HFFc6 (cell line): Measurements from ENCODE around the gene NCOA3. TPM values are rescaled to one million over a fixed set of nuclear protein-coding genes. Genes with fewer than 3 reads are reported as not detected.

Experiments used
- DNase-seq: peaks from one replicate; pipeline ENCODE4 v3.0.0-alpha.2; 2018
- H3K27ac Mint-ChIP-seq: 2 replicates; pipeline ENCODE4 v1.8.0; 2020; ENCODE audit warnings: mild to moderate bottlenecking, mixed read lengths
- H3K27me3 Mint-ChIP-seq: 2 replicates; pipeline ENCODE4 v1.8.0; 2021; ENCODE audit warnings: mild to moderate bottlenecking, moderate library complexity, mixed read lengths; ENCODE audit not compliant: insufficient read depth
- H3K36me3 Mint-ChIP-seq: 2 replicates; pipeline ENCODE4 v1.8.0; 2021; ENCODE audit warnings: low read depth, mixed read lengths
- H3K4me1 Mint-ChIP-seq: 2 replicates; pipeline ENCODE4 v1.8.0; 2020; ENCODE audit warnings: low read depth, mixed read lengths
- H3K4me3 Mint-ChIP-seq: 2 replicates; pipeline ENCODE4 v1.8.0; 2020; ENCODE audit warnings: mild to moderate bottlenecking, moderate library complexity, mixed read lengths
- H3K9me3 Mint-ChIP-seq: 2 replicates; pipeline ENCODE4 v1.8.0; 2020; ENCODE audit warnings: mild to moderate bottlenecking, mixed read lengths
- CTCF ChIP-seq: fragments of 200-600 bp; sonication (generic); IDR thresholded peaks from 2 replicates; pipeline ENCODE4 v1.5.0; 2021; ENCODE audit warnings: antibody characterized with exemption, mild to moderate bottlenecking
- total RNA-seq, 6 experiments: library from RNA; stranded (reverse); fragmentation: NEBNext Ultra II Directional; extraction: Animal tissue kit (Norgen Biotek cat#: 25700); gene quantifications; 2 replicates in 1 of 6; 3 replicates in 5 of 6; pipeline ENCODE4 v1.2.3, GENCODE V29; 2021

Gene NCOA3
- total RNA-seq, 6 experiments from 2014 or later = 28.6 to 40.9 (median 32.7) TPM

DNA sequence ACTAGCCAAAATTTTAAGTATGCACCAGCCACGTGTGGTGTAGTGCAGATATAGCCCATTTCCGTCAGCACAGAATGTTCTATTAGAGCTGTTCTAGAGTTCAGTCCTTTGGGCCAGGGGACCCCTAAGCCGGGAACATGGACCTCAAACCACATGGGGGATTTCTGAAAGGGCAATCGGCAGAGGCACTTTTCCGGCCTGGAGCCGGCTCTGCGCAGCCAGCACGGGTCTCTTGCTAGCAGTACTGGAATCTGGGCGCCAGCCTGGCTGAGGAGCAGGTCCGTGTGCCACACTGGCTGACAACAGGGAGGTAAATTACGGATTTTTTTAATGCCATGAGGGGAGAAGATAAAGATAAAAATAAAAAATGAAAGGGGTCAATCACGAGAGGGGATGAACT lies 163.1 kb downstream of the NCOA3 start:
- H3K27ac Mint-ChIP-seq = no peak overlapping the region
- no peaks in the 10 kb centered on the region for H3K36me3 Mint-ChIP-seq
- no peak for DNase-seq
- no peaks in the 10 kb centered on the region for H3K9me3 Mint-ChIP-seq
- no peak overlapping the region; the same call in 1 of the 2 replicates for H3K4me3 Mint-ChIP-seq
- no peak for TF ChIP-seq CTCF
- H3K4me1 Mint-ChIP-seq = 0 out of 2 replicates have a peak, but pooled peaks cover 7% of the 10 kb centered on the region
- H3K27me3 Mint-ChIP-seq = peaks cover 10% of the 10 kb centered on the region

GRCh38 chr20:47665221-47665991 lies 163.7 kb downstream of the NCOA3 start:
- Mint-ChIP-seq H3K4me3 (no peak overlapping the region; the same call in 1 of the 2 replicates), H3K4me1 (0 out of 2 replicates have a peak, but pooled peaks cover 7% of the 10 kb centered on the region), H3K27ac (no peak overlapping the region), H3K36me3 (no peaks in the 10 kb centered on the region), H3K9me3 (no peaks in the 10 kb centered on the region), H3K27me3 (peaks cover 14% of the 10 kb centered on the region)
- no peak for TF ChIP-seq CTCF
- DNase-seq = no peak

- H3K4me3 Mint-ChIP-seq = no peak overlapping the region; the same call in 1 of the 2 replicates
- no peaks in the 10 kb centered on the region for H3K36me3 Mint-ChIP-seq
- no peaks in the 10 kb centered on the region for H3K9me3 Mint-ChIP-seq
- H3K4me1 Mint-ChIP-seq = 0 out of 2 replicates have a peak, but pooled peaks cover 7% of the 10 kb centered on the region
- no peak for TF ChIP-seq CTCF
- H3K27me3 Mint-ChIP-seq = peaks cover 17% of the 10 kb centered on the region
- no peak for DNase-seq
- no peak overlapping the region for H3K27ac Mint-ChIP-seq
Measured at GRCh38 chr20:47666304-47666703, 164.6 kb downstream of the NCOA3 start.

- Mint-ChIP-seq H3K27me3 (peaks cover 17% of the 10 kb centered on the region), H3K27ac (no peak overlapping the region), H3K36me3 (no peaks in the 10 kb centered on the region)
Measured at GRCh38 chr20:47667086-47667485, 165.4 kb downstream of the NCOA3 start.

GRCh38 chr20:47667531-47668312 lies 166.0 kb downstream of the NCOA3 start:
- DNase-seq = no peak
- H3K27me3 Mint-ChIP-seq = peaks cover 18% of the 10 kb centered on the region
- no peak overlapping the region for H3K4me3 Mint-ChIP-seq
- H3K27ac Mint-ChIP-seq = no peak overlapping the region
- 0 out of 2 replicates have a peak, but pooled peaks cover 7% of the 10 kb centered on the region for H3K4me1 Mint-ChIP-seq
- TF ChIP-seq CTCF = no peak
- H3K36me3 Mint-ChIP-seq = no peaks in the 10 kb centered on the region
- no peaks in the 10 kb centered on the region for H3K9me3 Mint-ChIP-seq

More at GRCh38 chr20:47667086-47667485, 165.4 kb downstream of the NCOA3 start:
- Mint-ChIP-seq H3K4me1 (0 out of 2 replicates have a peak, but pooled peaks cover 7% of the 10 kb centered on the region), H3K9me3 (no peaks in the 10 kb centered on the region), H3K4me3 (no peak overlapping the region)
- TF ChIP-seq CTCF = no peak
- no peak for DNase-seq
